HepG2 (cell line): ENCODE data around the gene NFKBIA. TPM values are rescaled to one million over a fixed set of nuclear protein-coding genes. Genes with fewer than 3 reads are reported as not detected.

Experiments
- ARHGAP35 ChIP-seq: sonication (generic); formaldehyde crosslinking; IDR thresholded peaks from 2 replicates; pipeline ENCODE4 v1.9.0; 2022; ENCODE audit warnings: mild to moderate bottlenecking, inconsistent platforms, moderate library complexity, missing genetic modification reagents, borderline replicate concordance
- ETV5 ChIP-seq: IDR thresholded peaks from 2 replicates; pipeline ENCODE4 v1.6.1; 2018; ENCODE audit warnings: missing biosample characterization, missing genetic modification reagents, inconsistent platforms, borderline replicate concordance
- FOSL1 ChIP-seq: sonication (generic); formaldehyde crosslinking; IDR thresholded peaks from 2 replicates; pipeline ENCODE4 v1.9.0; 2021; ENCODE audit warnings: missing genetic modification reagents, borderline replicate concordance
- NFKB2 ChIP-seq: sonication (generic); formaldehyde crosslinking; IDR thresholded peaks from 2 replicates; pipeline ENCODE4 v1.4.0; 2020; ENCODE audit warnings: missing genetic modification reagents, borderline replicate concordance
- POGZ ChIP-seq: sonication (generic); formaldehyde crosslinking; IDR thresholded peaks from 2 replicates; pipeline ENCODE4 v1.4.0; 2020; ENCODE audit warnings: mild to moderate bottlenecking, missing genetic modification reagents
- SOX6 ChIP-seq, 2 experiments: fragments of 450-650 bp in 1 of 2; sonication (generic) in 1 of 2; formaldehyde crosslinking in 1 of 2; IDR thresholded peaks; 2 replicates each; pipeline versions ENCODE4 v1.4.0 to v1.6.1; 2017 to 2020; ENCODE audit warnings: antibody characterized with exemption in 1 of 2, mild to moderate bottlenecking in 1 of 2, missing genetic modification reagents in 1 of 2
- ZBTB25 ChIP-seq: IDR thresholded peaks from 2 replicates; pipeline ENCODE4 v1.6.1; 2018; ENCODE audit warnings: missing genetic modification reagents
- ZNF101 ChIP-seq: sonication (generic); formaldehyde crosslinking; IDR thresholded peaks from 2 replicates; pipeline ENCODE4 v1.4.0; 2020; ENCODE audit warnings: mild to moderate bottlenecking, low read depth, missing genetic modification reagents, borderline replicate concordance
- ZNF180 ChIP-seq: sonication (generic); formaldehyde crosslinking; IDR thresholded peaks from 2 replicates; pipeline ENCODE4 v1.4.0; 2020; ENCODE audit warnings: low read depth, missing genetic modification reagents, borderline replicate concordance
- ZNF567 ChIP-seq: sonication (generic); formaldehyde crosslinking; IDR thresholded peaks from 2 replicates; pipeline ENCODE4 v1.8.1; 2023; ENCODE audit warnings: mild to moderate bottlenecking, missing genetic modification reagents, borderline replicate concordance
- polyA plus RNA-seq, 8 experiments: library from polyadenylated mRNA; depleted of rRNA in 3 of 8; stranded (reverse) in 7 of 8; unstranded in 1 of 8; fragments of >200 nt; fragmentation: Illumina TruSeq in 4 of 8; extraction: Trizol in 4 of 8; gene quantifications; 2 replicates each; pipeline versions ENCODE4 v1.2.1 to v1.2.3, GENCODE V29; 2011 to 2016; ENCODE audit warnings: low read depth in 4 of 8, missing spikeins in 1 of 8, mixed read lengths in 1 of 8; ENCODE audit not compliant: insufficient read depth in 1 of 8
- total RNA-seq, 5 experiments: library from RNA; depleted of rRNA; stranded (reverse); fragments of >200 nt; fragmentation: Illumina TruSeq; extraction: Trizol; gene quantifications; 2 replicates each; pipeline ENCODE4 v1.2.3, GENCODE V29; 2016; ENCODE audit warnings: low read depth in 1 of 5
- TF ChIP-seq, protein P1 (sequence below): sonication (generic); formaldehyde crosslinking; IDR thresholded peaks from 2 replicates; pipeline ENCODE4 v1.9.0; 2021; ENCODE audit warnings: missing genetic modification reagents, borderline replicate concordance
- TF ChIP-seq, protein P2 (sequence below): IDR thresholded peaks from 2 replicates; pipeline ENCODE4 v1.6.1; 2016; ENCODE audit warnings: control low read depth

The NFKBIA gene
- total and polyA plus RNA-seq, 2 of the 13 experiments (the other 11 are each of a cell fraction or from before 2014, with no cell fraction given): 197 to 319 TPM

- TF ChIP-seq, protein P1, sequence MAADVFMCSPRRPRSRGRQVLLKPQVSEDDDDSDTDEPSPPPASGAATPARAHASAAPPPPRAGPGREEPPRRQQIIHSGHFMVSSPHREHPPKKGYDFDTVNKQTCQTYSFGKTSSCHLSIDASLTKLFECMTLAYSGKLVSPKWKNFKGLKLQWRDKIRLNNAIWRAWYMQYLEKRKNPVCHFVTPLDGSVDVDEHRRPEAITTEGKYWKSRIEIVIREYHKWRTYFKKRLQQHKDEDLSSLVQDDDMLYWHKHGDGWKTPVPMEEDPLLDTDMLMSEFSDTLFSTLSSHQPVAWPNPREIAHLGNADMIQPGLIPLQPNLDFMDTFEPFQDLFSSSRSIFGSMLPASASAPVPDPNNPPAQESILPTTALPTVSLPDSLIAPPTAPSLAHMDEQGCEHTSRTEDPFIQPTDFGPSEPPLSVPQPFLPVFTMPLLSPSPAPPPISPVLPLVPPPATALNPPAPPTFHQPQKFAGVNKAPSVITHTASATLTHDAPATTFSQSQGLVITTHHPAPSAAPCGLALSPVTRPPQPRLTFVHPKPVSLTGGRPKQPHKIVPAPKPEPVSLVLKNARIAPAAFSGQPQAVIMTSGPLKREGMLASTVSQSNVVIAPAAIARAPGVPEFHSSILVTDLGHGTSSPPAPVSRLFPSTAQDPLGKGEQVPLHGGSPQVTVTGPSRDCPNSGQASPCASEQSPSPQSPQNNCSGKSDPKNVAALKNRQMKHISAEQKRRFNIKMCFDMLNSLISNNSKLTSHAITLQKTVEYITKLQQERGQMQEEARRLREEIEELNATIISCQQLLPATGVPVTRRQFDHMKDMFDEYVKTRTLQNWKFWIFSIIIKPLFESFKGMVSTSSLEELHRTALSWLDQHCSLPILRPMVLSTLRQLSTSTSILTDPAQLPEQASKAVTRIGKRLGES (CRISPR knock-in tag): no peak
- TF ChIP-seq ZNF567 (no peak), NFKB2 (CRISPR knock-in tag) (no peak), SOX6 (IDR thresholded peaks at IDR 0.05) (no peak), SOX6 (CRISPR knock-in tag; IDR thresholded peaks at IDR 0.05) (peak; percentile 34; the same call in 1 of the 2 replicates), ZNF101 (no peak), POGZ (CRISPR knock-in tag) (0 out of 2 replicates have a peak, but pooled peaks have one; percentile 7), ARHGAP35 (CRISPR knock-in tag) (no peak), FOSL1 (CRISPR knock-in tag) (no peak), ZNF180 (no peak), ETV5 (CRISPR knock-in tag) (no peak), ZBTB25 (CRISPR knock-in tag) (no peak)
- TF ChIP-seq, protein P2, sequence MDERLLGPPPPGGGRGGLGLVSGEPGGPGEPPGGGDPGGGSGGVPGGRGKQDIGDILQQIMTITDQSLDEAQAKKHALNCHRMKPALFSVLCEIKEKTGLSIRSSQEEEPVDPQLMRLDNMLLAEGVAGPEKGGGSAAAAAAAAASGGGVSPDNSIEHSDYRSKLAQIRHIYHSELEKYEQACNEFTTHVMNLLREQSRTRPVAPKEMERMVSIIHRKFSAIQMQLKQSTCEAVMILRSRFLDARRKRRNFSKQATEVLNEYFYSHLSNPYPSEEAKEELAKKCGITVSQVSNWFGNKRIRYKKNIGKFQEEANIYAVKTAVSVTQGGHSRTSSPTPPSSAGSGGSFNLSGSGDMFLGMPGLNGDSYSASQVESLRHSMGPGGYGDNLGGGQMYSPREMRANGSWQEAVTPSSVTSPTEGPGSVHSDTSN (CRISPR knock-in tag): no peak
Observed at GRCh38 chr14:35398071-35398584, 6.4 kb downstream of the NFKBIA start (continued).
